GM23248 (cell line): ENCODE results near the gene DKK3. TPM values are rescaled to one million over a fixed set of nuclear protein-coding genes. Genes with fewer than 3 reads are reported as not detected.

Source experiments
- DNase-seq: peaks from one replicate; pipeline ENCODE4 v3.0.0-alpha.2; 2015
- H2AFZ ChIP-seq: fragments of 200-600 bp; sonication (generic); 2 replicates; pipeline ENCODE4 v1.6.1; 2016; ENCODE audit warnings: antibody characterized with exemption
- H3F3A ChIP-seq: fragments of 200-600 bp; sonication (generic); 2 replicates; pipeline ENCODE4 v1.6.1; 2016; ENCODE audit warnings: mild to moderate bottlenecking, antibody characterized with exemption, mixed run types; ENCODE audit not compliant: insufficient read depth
- H3K27ac ChIP-seq: fragments of 200-600 bp; sonication (generic); 2 replicates; pipeline ENCODE4 v1.5.1; 2016; ENCODE audit warnings: mild to moderate bottlenecking
- H3K27me3 ChIP-seq: fragments of 200-600 bp; sonication (generic); replicated peaks from 2 replicates; pipeline ENCODE4 v1.6.1; 2016; ENCODE audit warnings: mild to moderate bottlenecking; ENCODE audit not compliant: insufficient read depth
- H3K36me3 ChIP-seq: fragments of 200-600 bp; sonication (generic); 2 replicates; pipeline ENCODE4 v1.6.1; 2016; ENCODE audit warnings: low read depth, mild to moderate bottlenecking
- H3K4me1 ChIP-seq: fragments of 200-600 bp; sonication (generic); 2 replicates; pipeline ENCODE4 v1.6.1; 2016; ENCODE audit warnings: mild to moderate bottlenecking; ENCODE audit not compliant: insufficient read depth
- H3K4me2 ChIP-seq: fragments of 200-600 bp; sonication (generic); one replicate; pipeline ENCODE4 v1.6.1; 2016; ENCODE audit warnings: mild to moderate bottlenecking; ENCODE audit not compliant: unreplicated experiment
- H3K4me3 ChIP-seq: fragments of 200-600 bp; sonication (generic); 2 replicates; pipeline ENCODE4 v1.5.1; 2016; ENCODE audit warnings: mild to moderate bottlenecking
- H3K79me2 ChIP-seq: fragments of 200-600 bp; sonication (generic); 2 replicates; pipeline ENCODE4 v1.6.1; 2016; ENCODE audit warnings: mild to moderate bottlenecking; ENCODE audit not compliant: insufficient read depth
- H3K9ac ChIP-seq: fragments of 200-600 bp; sonication (generic); 2 replicates; pipeline ENCODE4 v1.6.1; 2016; ENCODE audit warnings: mild to moderate bottlenecking
- H3K9me2 ChIP-seq: fragments of 200-600 bp; sonication (generic); 2 replicates; pipeline ENCODE4 v1.6.1; 2016; ENCODE audit warnings: mixed run types, mild to moderate bottlenecking, moderate library complexity; ENCODE audit not compliant: insufficient read depth
- H3K9me3 ChIP-seq: fragments of 200-600 bp; sonication (generic); one replicate; pipeline ENCODE4 v1.6.1; 2017; ENCODE audit warnings: low read depth
- H4K20me1 ChIP-seq: fragments of 200-600 bp; sonication (generic); 2 replicates; pipeline ENCODE4 v1.6.0; 2016; ENCODE audit not compliant: insufficient read depth
- EZH2 ChIP-seq: fragments of 200-600 bp; sonication (generic); IDR thresholded peaks from 2 replicates; pipeline ENCODE4 v1.6.1; 2018; ENCODE audit warnings: antibody characterized with exemption, mild to moderate bottlenecking; ENCODE audit not compliant: insufficient read depth, poor library complexity, severe bottlenecking
- EZH2phosphoT487 ChIP-seq: fragments of 200-600 bp; sonication (generic); IDR thresholded peaks from 2 replicates; pipeline ENCODE4 v1.6.1; 2018; ENCODE audit warnings: antibody characterized with exemption, moderate library complexity, mild to moderate bottlenecking, low read depth; ENCODE audit not compliant: insufficient read depth
- WGBS, 2 experiments: methylation state at CpG; one replicate each; pipeline ENCODE4 v1.1.6; 2015 to 2017; ENCODE audit warnings: low lambda C conversion rate in 2 of 2, low coverage in 1 of 2; ENCODE audit errors: missing lambda C conversion rate in 2 of 2; 5-methylcytosine and 5-hydroxymethylcytosine counted together
- in situ Hi-C: fragments of 300-500 bp; cut with MboI; formaldehyde crosslinking; loops from 2 replicates; pipeline ENCODE4 v1.15.0; 2020
- polyA plus RNA-seq: library from polyadenylated mRNA; unstranded; fragments of >200 nt; fragmentation: Nextera tagmentation; extraction: Ambion mirVana; gene quantifications from 2 replicates; pipeline ENCODE4 v1.2.1, GENCODE V29; 2016
- total RNA-seq: library from RNA; depleted of rRNA; stranded (reverse); fragments of >200 nt; shearing (Covaris generic); gene quantifications from 2 replicates; pipeline ENCODE4 v1.2.3, GENCODE V29; 2014

The DKK3 gene
- total and polyA plus RNA-seq, 2 experiments from 2014 or later, result 225 to 237 TPM

GRCh38 chr11:11931461-11932055 is 76.9 kb downstream of the DKK3 start:
- no peaks in the 10 kb centered on the region for H3K27me3 ChIP-seq
- H3K79me2 ChIP-seq, result peaks cover 18% of the 10 kb centered on the region
- H3K27ac ChIP-seq, result no peak overlapping the region
- H3K4me1 ChIP-seq, result peaks cover 9% of the 10 kb centered on the region
- no peaks in the 10 kb centered on the region for H4K20me1 ChIP-seq
- in situ Hi-C loops, result loop anchor here (10.0 to 25.0 kb wide), 2 partner anchors 103 to 331 kb away; no protein-coding TSS in a partner anchor
- H3K9ac ChIP-seq, result no peak overlapping the region
- peaks cover 37% of the 10 kb centered on the region for H3K36me3 ChIP-seq
- no peaks in the 10 kb centered on the region for H3K9me2 ChIP-seq
- peaks cover 24% of the 10 kb centered on the region; the same call in 1 of the 2 replicates for H3F3A ChIP-seq
- 32 to 33% methylated on average over 5 of the region's 5 CpGs for WGBS, 2 experiments
- DNase-seq, result peak; percentile 87
- H2AFZ ChIP-seq, result no peak overlapping the region
- TF ChIP-seq EZH2phosphoT487 (no peak), EZH2 (no peak)
- no peak overlapping the region for H3K4me3 ChIP-seq
- H3K9me3 ChIP-seq, result no peaks in the 10 kb centered on the region
- H3K4me2 ChIP-seq, result no peak overlapping the region

- in situ Hi-C loops, result loop anchor here (10.0 to 25.0 kb wide), 2 partner anchors 105 to 332 kb away; no protein-coding TSS in a partner anchor
- Histone ChIP-seq H4K20me1 (no peaks in the 10 kb centered on the region), H3K27me3 (no peaks in the 10 kb centered on the region), H3K9ac (no peak overlapping the region), H3K36me3 (peaks cover 44% of the 10 kb centered on the region), H3K9me3 (no peaks in the 10 kb centered on the region), H3F3A (peaks cover 32% of the 10 kb centered on the region; the same call in 1 of the 2 replicates), H3K4me1 (peaks cover 9% of the 10 kb centered on the region), H3K4me3 (no peak overlapping the region), H3K79me2 (peaks cover 28% of the 10 kb centered on the region), H3K4me2 (no peak overlapping the region), H3K9me2 (no peaks in the 10 kb centered on the region), H3K27ac (no peak overlapping the region), H2AFZ (no peak overlapping the region)
- WGBS, 2 experiments, result 57 to 70% methylated on average over 2 of the region's 2 CpGs
- DNase-seq, result no peak
- no peak for TF ChIP-seq EZH2
- no peak for TF ChIP-seq EZH2phosphoT487
Observed at GRCh38 chr11:11929920-11930319, 78.5 kb downstream of the DKK3 start.

GRCh38 chr11:11923828-11924227 is 84.6 kb downstream of the DKK3 start:
- Histone ChIP-seq H3K9me3 (no peaks in the 10 kb centered on the region), H3K27me3 (no peaks in the 10 kb centered on the region), H3K4me1 (no peaks in the 10 kb centered on the region), H3K79me2 (peaks cover 28% of the 10 kb centered on the region), H2AFZ (no peak overlapping the region), H3K36me3 (peaks cover 40% of the 10 kb centered on the region), H3K4me2 (no peak overlapping the region), H3K9ac (no peak overlapping the region), H3K9me2 (no peaks in the 10 kb centered on the region), H4K20me1 (no peaks in the 10 kb centered on the region), H3K4me3 (no peak overlapping the region), H3F3A (peaks cover 30% of the 10 kb centered on the region; the same call in 1 of the 2 replicates), H3K27ac (peak overlapping the region; percentile 24; the same call in 1 of the 2 replicates)
- TF ChIP-seq EZH2phosphoT487 (no peak), EZH2 (no peak)
- peak; percentile 9 for DNase-seq
- in situ Hi-C loops, result no loop called here

GRCh38 chr11:11916981-11917399 is 91.4 kb downstream of the DKK3 start:
- TF ChIP-seq EZH2 (no peak), EZH2phosphoT487 (no peak)
- peak; percentile 89 for DNase-seq

More at GRCh38 chr11:11916981-11917399, 91.4 kb downstream of the DKK3 start:
- in situ Hi-C loops, result no loop called here
- H3K27ac ChIP-seq, result peak overlapping the region; percentile 76
- H4K20me1 ChIP-seq, result no peaks in the 10 kb centered on the region
- WGBS, 2 experiments, result 27 to 38% methylated on average over 1 of the region's 1 CpG
- no peaks in the 10 kb centered on the region; the same call in 1 of the 2 replicates for H3K79me2 ChIP-seq
- H2AFZ ChIP-seq, result no peak overlapping the region
- H3K27me3 ChIP-seq, result no peaks in the 10 kb centered on the region
- peak overlapping the region; percentile 37; the same call in 1 of the 2 replicates for H3K9ac ChIP-seq
- peaks cover 40% of the 10 kb centered on the region for H3F3A ChIP-seq
- H3K4me1 ChIP-seq, result peaks cover 22% of the 10 kb centered on the region
- no peak overlapping the region for H3K4me3 ChIP-seq
- H3K9me2 ChIP-seq, result no peaks in the 10 kb centered on the region
- peak overlapping the region; percentile 68 for H3K4me2 ChIP-seq
- H3K9me3 ChIP-seq, result no peaks in the 10 kb centered on the region
- peaks cover 30% of the 10 kb centered on the region; the same call in 1 of the 2 replicates for H3K36me3 ChIP-seq
